Dermis microvascular lymphatic vessel endothelial cell (primary cell): ENCODE results near the gene GMPPB. TPM values are rescaled to one million over a fixed set of nuclear protein-coding genes. Genes with fewer than 3 reads are reported as not detected.
A peak's percentile ranks its signal among the peaks of the same experiment; 100 is the strongest.

Experiments used
- DNase-seq, 2 donors: peaks; one replicate each; pipeline versions ENCODE4 v3.0.0 to v3.0.0-alpha.2; 2010; ENCODE audit warnings: low read depth in 2 of 2
- total RNA-seq: library from RNA; depleted of rRNA; stranded (reverse); fragments of >200 nt; gene quantifications from 2 replicates; pipeline ENCODE4 v1.2.1, GENCODE V29; 2014

Gene GMPPB
- total RNA-seq, 1 donor from 2014 or later: 20.9 TPM

DNA sequence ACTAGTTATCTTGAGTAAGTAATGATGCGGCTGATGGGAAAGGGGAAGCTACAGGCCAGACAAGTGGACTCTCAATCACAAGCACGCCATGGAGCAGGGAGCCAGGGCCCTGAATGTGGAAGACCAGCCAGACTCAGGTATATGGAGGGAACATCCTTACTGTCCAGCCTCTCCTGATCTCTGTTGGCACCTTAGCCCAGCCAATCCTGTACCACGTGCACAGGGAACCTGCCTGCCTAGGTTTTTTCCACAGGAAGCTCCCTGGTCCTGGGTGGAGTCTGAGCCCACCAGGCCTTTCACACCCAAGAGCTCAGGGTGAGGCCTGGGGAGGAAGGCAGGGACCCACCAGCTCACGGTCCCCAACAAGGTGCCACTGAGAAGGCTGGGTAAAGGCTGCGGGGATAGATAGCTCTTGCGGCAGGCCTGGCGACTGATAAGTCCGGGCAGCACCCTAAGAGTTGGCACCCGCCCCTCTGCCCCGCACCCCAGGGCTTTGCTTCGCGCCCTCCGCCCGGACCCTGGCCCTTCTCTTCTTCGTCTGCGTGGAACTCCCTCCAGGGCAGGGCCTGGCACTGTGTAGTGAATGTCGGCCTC is 50.5 kb downstream of the GMPPB start:
- DNase-seq: peak; percentile 7 to 19

DNA sequence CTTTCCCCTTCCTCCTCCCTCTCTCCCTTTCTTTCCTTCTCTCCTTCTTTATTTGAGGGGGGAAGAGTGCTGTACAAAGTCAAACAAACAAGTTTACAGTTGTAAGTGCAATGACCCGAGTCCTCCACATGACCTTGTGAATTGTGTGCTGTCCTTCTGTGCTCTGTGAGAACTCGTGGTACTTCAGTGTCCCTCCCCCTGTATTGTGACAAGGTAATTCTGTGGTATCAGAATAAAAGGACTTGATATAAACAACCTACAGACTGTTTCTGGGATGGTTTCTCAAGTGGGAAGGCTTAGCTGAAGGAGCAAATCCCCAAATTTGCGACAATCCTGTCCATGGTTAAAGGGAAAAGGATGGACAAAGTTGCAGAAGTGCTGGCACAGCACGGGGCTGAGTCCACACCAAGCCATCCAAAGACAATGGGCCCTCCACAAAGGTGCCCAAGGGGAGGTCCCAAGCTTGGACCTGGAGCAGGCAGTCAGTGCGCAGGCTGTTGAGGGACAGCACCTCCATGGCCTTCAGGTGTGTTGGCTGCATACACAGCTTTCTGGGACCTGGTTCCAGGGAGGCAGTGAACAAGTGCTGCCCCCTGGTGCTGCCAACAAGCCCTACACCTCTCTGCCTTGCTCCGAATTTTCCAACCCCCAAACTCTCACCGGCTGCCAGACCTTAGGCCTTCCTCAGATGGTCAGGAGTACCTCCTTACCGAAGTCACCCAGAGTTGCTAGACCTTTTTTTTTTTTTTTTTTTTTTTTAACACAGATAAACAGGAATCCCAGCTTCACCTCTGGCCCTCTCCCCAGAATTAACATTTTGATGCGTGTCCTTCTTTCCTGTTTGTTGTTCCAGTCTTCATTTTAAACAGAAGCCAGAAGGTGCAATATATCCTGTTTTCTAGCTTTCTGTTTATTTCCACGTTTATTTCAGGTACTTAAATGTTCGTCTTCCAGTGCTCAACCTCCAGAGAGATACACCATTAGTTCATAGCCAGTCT is 52.2 kb downstream of the GMPPB start:
- DNase-seq: peak; percentile 44 to 67

DNA sequence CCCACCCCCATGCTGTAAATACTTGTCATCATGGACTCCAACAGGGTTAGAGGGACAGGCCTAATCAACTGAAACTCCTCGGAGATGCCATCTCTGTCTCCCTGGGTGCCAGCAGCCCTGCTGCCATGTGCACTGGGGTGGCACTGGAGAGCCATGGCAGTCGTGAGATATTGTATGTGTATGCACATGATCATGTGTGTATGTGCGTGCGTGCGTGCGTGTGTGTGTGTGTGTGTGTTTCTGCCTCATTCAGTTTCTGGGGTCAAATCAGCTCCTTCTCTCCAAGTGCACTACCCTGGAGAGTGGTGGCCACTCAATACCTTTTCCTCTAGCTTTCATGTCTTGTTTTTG is 52.8 kb downstream of the GMPPB start:
- no peak for DNase-seq

Other genes starting within 250 kb of the GMPPB start
- under 0.01 TPM in 2 replicates for gene BSN, start 169.5 kb downstream of the GMPPB start, total RNA-seq
- 108 and 118 TPM in 2 replicates for gene APEH, start 49.6 kb downstream of the GMPPB start, total RNA-seq
- 1.8 and 2.1 TPM in 2 replicates for gene MST1, start 34.5 kb downstream of the GMPPB start, total RNA-seq
- gene RNF123, start 34.4 kb downstream of the GMPPB start, total RNA-seq: 18.4 and 28.6 TPM in 2 replicates
- not detected in 2 replicates for gene AMIGO3, start 4.3 kb downstream of the GMPPB start, total RNA-seq
- 41.1 and 60.8 TPM in 2 replicates for gene IP6K1, start 62.6 kb upstream of the GMPPB start, total RNA-seq
- not detected in 2 replicates for gene CDHR4, start 75.9 kb upstream of the GMPPB start, total RNA-seq
- gene INKA1, start 79.3 kb upstream of the GMPPB start, total RNA-seq: 13.6 and 15.0 TPM in 2 replicates
- 21.6 and 37.4 TPM in 2 replicates for gene UBA7, start 90.0 kb upstream of the GMPPB start, total RNA-seq
- 1.8 and 3.2 TPM in 2 replicates for gene TRAIP, start 132.6 kb upstream of the GMPPB start, total RNA-seq
- not detected in 2 replicates for gene CAMKV, start 146.0 kb upstream of the GMPPB start, total RNA-seq
- gene MST1R, start 179.9 kb upstream of the GMPPB start, total RNA-seq: 0.13 TPM in 2 replicates
- gene MON1A, start 205.9 kb upstream of the GMPPB start, total RNA-seq: 6.5 and 10.0 TPM in 2 replicates
- 21.4 and 32.1 TPM in 2 replicates for gene RBM6, start 216.2 kb upstream of the GMPPB start, total RNA-seq